NCI-H2107 treated with DMSO at 0.1 percent for 48 hours (cell line): ENCODE results near the gene ITGAD.

ENCODE experiments used
- DNase-seq: peaks from one replicate; lab custom pipeline; 2025; ENCODE audit not compliant: unreplicated experiment; lab: John Stamatoyannopoulos, UW

The ITGAD gene

GRCh38 chr16:31393056-31393455 lies at the start of gene ITGAD:
Gene ITGAD (plus strand): TSS chr16:31393335. CDS start chr16:31393361, 26 bp downstream.
- DNase-seq = no peak

- no peak for DNase-seq
Measured at GRCh38 chr16:31344712-31345111, 48.4 kb upstream of the ITGAD start.

- DNase-seq = no peak
Measured at GRCh38 chr16:31347445-31347844, 45.7 kb upstream of the ITGAD start.

GRCh38 chr16:31348579-31348978 lies 44.6 kb upstream of the ITGAD start:
- no peak for DNase-seq

- DNase-seq = no peak
Measured at GRCh38 chr16:31350275-31351005, 42.7 kb upstream of the ITGAD start.

- no peak for DNase-seq
Measured at GRCh38 chr16:31351246-31351941, 41.7 kb upstream of the ITGAD start.

- no peak for DNase-seq
Measured at GRCh38 chr16:31351942-31352325, 41.2 kb upstream of the ITGAD start.

- no peak for DNase-seq
Measured at GRCh38 chr16:31352376-31353115, 40.6 kb upstream of the ITGAD start.

GRCh38 chr16:31354394-31355291 lies 38.5 kb upstream of the ITGAD start, which contains the start of gene ITGAX:
Gene ITGAX (plus strand): TSS chr16:31355176. CDS start chr16:31355255, 79 bp downstream.
- DNase-seq = no peak

- no peak for DNase-seq
Measured at GRCh38 chr16:31355431-31356100, 37.6 kb upstream of the ITGAD start.

GRCh38 chr16:31356566-31357323 lies 36.4 kb upstream of the ITGAD start:
- no peak for DNase-seq

GRCh38 chr16:31357324-31358109 lies 35.6 kb upstream of the ITGAD start:
- no peak for DNase-seq

- DNase-seq = no peak
Measured at GRCh38 chr16:31360251-31360650, 32.9 kb upstream of the ITGAD start.

GRCh38 chr16:31361201-31362110 lies 31.7 kb upstream of the ITGAD start:
- no peak for DNase-seq

GRCh38 chr16:31362476-31363405 lies 30.4 kb upstream of the ITGAD start:
- no peak for DNase-seq

GRCh38 chr16:31363721-31364120 lies 29.4 kb upstream of the ITGAD start:
- no peak for DNase-seq

GRCh38 chr16:31364421-31364820 lies 28.7 kb upstream of the ITGAD start:
- DNase-seq = no peak
